Measurements from ENCODE around the gene PIM3.

DNA sequence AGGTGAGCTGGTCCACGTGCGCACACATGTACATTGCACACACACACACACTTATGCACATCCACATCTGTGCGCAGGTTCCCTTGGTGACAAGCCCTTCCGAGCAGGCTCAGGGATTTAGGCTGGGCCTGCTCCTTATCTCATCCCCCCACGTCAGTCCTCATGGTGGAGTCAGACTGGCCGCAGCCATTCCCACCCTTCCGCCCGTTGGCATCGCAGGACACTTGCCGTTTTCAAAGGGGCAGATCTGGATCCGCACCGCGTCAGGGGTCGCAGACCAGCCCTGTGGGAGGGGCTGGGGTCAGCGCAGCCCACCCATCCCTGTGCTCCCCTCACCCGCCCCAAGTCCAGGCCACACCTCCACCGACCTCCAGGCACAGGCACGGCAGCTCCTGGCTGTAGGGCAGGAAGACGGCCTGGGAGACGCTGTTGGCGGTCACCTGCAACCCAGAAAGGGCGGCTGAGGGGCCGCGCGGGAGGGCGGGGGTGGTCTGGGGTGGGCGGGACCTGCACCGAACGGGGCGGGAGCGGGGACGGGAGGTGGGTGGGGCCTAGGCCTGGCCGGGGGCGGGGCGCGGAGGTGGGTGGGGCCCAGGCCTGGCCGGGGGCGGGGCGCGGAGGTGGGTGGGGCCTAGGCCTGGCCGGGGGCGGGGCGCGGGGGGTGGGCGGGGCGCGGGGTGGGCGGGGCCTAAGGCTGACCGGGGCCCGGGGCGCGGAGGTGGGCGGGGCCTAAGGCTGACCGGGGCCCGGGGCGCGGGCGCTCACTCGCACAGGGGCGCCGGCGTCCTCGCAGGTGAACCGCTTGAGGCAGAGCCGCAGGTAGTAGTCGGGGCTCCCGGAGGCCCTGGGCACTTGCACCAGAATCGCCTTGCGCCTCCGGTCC is 38.7 kb downstream of the PIM3 start:
- TF ChIP-seq ESRRA (IDR thresholded peaks at IDR 0.05; ENCODE audit: low read length) (no peak), SMC3 (IDR thresholded peaks at IDR 0.05; ENCODE audit: borderline replicate concordance, low read length) (no peak), POLR2AphosphoS2 (IDR thresholded peaks at IDR 0.05; ENCODE audit: low read depth, low read length) (no peak), BHLHE40 (IDR thresholded peaks at IDR 0.05; ENCODE audit: borderline replicate concordance in 1 of 2, low read depth in 2 of 2, low read length in 1 of 2) (no peak)
- TF ChIP-seq, protein P1, sequence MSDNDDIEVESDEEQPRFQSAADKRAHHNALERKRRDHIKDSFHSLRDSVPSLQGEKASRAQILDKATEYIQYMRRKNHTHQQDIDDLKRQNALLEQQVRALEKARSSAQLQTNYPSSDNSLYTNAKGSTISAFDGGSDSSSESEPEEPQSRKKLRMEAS (IDR thresholded peaks at IDR 0.05; ENCODE audit: low read depth, low read length): no peak
